Lower leg skin (tissue), 3 donors: ENCODE data around the gene PLEKHB2.

ENCODE experiments used
- CTCF ChIP-seq, 3 donors: fragments of 450-650 bp; IDR thresholded peaks; one replicate each; pipeline ENCODE4 v1.5.1; 2016; ENCODE audit warnings: antibody characterized with exemption in 3 of 3, mild to moderate bottlenecking in 3 of 3, moderate library complexity in 2 of 3
- POLR2A ChIP-seq, 2 donors: fragments of 450-650 bp; IDR thresholded peaks; one replicate each; pipeline ENCODE4 v1.6.1; 2016 to 2017; ENCODE audit warnings: antibody characterized with exemption in 2 of 2, mild to moderate bottlenecking in 1 of 2, moderate library complexity in 1 of 2

- TF ChIP-seq CTCF (IDR thresholded peaks at IDR 0.05) (no peak), POLR2A (IDR thresholded peaks at IDR 0.05) (no peak)
Measured at GRCh38 chr2:131077182-131077846, 27.8 kb upstream of the PLEKHB2 start.
